HG02970 (cell line): Measurements from ENCODE around the gene RGPD6.
A peak's percentile ranks its signal among the peaks of the same experiment; 100 is the strongest.
"Not testable (repeated sequence)": the region's sequence is repeated elsewhere in the genome, so short reads cannot be mapped to it uniquely, and the experiment has no call there.

Experiments
- ATAC-seq: cut with Tn5 transposase; IDR thresholded peaks from one replicate; pipeline ENCODE4 v1.9.1; 2021; ENCODE audit warnings: mild to moderate bottlenecking, moderate library complexity, moderate number of reproducible peaks; ENCODE audit not compliant: unreplicated experiment, low FRiP score

RGPD6 gene

DNA sequence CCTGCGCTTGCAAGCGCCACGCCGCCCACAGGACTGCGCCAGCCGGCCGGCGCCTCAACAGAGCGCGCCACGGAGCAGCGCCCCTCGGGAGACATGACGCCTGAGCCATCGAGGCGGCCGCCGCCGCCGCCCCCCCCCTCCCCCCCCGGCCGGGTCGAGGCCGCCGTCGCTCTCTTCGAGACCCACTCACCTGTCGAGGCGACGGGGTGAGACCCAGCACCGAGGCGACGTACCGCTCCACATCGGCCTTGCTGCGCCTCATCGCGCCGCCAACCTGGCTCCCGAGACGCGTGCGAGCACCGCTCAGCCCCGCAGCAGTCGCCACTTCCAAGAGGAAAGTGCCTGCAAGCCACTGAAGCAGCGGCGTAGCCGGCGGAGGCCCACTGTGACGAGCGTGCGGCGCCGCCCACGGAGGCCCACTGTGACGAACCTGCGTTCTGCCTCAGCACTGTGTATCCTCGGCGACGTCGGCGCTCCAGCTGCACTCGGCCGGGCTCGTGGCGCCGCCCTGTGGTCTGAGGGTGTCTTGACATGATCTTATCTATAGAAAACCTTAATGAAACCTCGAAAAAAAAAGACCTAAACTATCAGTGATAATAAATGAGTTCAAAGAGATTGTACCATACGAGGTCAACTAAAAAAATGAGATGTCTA, at the start of gene RGPD6:
TSS of gene RGPD6 (minus strand) at position 460 of the 654 bp plus-strand sequence. CDS start at position 262, 198 bp downstream.
- peak; percentile 99 for ATAC-seq

DNA sequence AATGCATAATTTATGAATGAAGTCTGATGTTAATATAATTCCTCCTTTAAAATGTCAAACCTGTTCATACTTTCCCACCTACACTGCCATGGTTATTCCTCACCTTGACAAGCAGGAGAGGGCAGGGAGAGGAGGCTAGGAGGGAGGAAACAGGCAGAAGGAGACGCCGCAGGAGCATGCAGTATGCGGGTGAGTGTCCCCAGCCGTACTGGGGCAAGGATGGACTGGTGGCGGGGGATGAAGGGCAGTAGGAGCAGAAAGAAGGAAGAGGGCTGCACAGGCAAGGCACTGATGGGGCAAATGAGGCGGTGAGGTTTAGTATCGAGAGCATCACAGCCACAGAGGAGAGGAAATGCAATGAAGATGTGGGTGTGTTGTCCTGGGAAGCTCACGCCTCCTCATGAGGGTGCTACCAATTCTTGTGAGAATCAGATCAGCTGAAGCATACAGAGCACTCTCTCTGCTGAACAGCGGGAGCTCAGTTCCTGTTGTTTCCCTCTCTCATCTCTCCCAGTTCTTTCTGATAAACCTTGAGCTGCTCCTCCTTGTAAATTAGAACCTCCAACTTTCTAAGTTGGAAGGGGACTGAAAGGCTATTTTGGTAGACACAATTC, 42.4 kb upstream of the RGPD6 start:
- not testable (repeated sequence) for ATAC-seq

DNA sequence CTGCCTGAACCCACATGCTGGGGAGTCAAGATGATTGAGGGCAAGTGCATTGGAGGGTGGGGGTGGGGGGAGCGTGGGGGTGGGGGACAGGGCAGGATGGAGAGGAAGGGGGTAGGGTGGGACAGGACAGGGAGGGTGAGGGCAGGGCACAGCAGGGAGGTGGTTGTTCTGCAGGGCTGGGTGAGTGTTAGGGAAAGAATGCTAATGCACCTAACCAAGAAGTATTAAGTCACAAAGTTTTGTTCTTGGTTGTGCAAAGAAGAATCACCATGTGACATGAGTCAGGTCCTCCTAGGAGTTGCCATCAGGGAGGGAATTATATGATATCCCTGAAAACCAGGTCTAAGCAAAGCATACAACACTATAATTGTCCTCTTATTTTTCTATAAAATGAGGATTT, 36.9 kb upstream of the RGPD6 start:
- ATAC-seq = not testable (repeated sequence)

DNA sequence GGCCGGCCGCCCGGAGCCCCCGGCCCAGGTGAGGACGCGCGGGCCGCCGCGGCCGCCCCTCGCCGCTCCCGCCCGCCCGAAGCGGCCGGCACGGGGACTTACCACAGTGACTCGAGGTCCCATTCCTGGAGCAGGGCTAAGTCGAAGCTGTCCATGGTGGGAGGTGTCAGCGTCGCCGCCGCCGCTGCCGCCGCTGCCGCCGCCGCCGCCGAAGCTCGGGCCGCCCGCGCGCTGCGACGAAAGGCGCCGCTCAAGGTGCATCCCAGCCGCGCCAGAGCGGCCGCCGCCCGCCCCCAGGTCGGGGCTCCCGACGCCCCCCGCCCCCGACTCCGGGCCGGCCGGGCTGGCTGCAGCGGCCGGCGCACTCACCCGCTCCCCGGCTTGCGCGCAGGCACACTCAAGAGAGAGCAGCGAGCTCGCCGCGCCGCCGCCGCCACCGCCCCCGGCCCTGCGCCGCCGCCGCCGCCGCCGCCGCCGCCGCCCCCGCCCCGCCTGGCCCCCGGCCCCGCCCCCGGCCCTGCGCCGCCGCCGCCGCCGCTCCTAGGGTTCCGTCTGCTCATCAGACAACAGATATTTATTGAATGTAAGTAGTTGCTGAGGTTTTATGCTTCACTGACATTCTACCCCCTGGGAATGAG, 33.7 kb upstream of the RGPD6 start:
- not testable (repeated sequence) for ATAC-seq

DNA sequence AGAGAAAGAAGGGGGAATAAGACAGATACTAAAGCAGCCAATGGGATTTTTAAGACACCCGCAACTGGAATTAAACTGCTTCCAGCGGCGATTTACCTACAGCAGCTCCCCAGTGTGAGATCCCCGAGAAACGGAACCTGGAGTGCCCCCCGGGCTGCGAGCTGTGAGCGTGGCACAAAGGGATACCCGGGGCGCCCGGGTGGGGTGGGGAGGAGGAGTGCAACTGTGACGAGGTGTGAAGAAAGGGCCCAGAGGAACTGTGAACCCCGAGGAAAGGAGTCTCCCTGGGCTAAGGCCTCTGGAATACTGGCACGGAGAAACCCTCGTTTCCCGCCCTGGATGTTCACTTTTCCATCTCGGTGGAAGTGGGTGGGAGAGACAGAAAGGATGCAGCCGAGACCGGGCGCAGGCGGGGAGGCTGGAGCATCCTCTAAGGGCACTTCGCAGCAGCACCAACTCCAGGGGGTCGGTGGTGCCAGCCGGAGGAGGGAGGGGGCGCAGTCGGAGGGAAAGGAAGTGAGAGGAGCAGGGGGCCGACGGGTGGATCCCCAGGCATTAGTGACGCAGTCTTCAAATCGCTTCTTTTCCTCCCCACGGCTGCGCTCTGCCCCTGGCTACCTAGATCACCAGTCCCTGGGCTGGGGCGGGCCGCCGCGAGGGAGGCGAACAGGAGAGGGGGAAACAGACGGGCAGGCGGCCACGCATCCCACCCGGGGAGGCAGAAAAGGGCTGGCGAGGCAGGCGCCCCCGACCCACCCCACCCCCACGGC, 33.0 kb upstream of the RGPD6 start:
- not testable (repeated sequence) for ATAC-seq

DNA sequence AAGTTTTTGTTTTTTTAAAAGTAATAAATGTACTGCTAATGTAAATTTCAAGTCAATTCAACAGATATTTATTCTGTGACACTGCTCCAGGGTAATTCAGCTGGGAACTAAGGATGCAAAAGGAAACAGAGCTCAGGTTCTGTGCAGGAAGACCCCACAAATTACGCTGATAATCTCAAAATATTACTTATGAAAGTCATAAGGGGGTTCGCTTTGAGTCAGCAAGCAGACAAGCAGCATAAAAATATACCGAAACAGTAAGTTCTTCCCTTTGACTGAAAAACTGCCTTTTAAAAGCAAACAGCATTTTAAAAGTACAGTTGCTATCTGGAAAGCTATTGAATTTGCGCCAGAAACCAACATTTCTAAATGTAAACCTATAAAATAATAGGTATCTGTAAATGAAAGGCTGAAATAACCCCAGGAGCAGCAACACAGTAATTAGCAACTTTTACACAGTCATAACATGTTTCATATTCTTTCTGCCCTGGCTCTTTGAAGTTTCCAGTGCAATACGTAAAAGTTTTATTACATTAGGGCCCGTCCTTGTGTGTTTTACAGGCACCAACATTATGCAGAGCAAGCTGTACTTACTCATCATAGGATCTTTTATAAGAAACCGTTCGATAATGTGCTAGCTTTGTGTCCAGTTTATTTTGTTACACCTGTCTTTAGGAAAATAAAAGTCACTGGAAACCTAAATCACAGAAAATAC, 31.9 kb upstream of the RGPD6 start:
- ATAC-seq = not testable (repeated sequence)

DNA sequence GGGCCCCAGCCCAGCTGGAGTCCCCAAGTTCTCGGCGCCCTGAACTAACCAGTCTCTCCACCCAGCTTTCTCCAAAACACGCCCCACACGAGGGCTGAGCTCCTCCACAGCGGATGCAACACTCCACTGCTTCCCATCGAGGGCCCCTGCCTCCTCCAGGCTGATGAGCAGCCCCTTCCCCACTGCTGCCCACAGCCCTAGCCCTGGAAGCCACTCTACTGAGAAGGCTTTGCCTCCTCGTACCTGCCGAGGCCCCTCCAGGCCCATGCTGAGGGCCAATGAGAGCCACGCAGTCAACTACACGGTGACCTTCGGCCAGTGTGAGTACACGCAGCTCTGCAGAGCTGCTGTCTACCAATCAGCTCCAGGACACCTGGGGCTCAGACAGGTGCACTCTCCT, 28.0 kb upstream of the RGPD6 start:
- not testable (repeated sequence) for ATAC-seq

DNA sequence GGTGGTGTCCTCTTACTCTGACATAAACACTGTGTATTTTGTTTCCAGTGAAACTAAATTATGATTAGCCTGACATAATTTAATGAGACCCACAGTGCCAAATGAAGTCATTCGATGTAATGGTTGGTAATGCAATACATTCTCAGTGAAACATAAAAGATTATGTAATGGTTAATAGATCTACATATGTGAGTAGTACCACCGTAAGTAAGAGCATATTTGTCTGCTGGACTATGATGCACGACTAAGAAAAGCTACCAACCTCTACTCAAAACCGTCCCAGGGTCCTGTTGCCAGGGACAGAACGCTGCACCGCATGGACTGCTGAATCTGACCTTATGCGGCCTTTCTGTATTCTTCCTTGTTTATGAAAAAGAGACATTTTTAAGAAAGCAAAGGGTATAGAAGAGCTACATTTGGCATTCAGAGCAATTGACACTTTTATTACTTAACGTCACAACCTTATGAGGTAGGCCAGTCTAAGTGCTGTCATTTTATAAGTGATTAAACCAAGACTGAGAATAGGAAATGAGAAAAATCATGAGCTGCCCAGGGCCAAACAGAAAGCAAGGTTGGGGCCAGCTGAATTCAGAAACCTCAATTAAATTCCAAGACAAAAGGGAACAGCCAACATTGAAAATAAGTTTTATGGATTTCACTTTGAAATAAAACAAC, 27.0 kb upstream of the RGPD6 start:
- ATAC-seq = not testable (repeated sequence)

DNA sequence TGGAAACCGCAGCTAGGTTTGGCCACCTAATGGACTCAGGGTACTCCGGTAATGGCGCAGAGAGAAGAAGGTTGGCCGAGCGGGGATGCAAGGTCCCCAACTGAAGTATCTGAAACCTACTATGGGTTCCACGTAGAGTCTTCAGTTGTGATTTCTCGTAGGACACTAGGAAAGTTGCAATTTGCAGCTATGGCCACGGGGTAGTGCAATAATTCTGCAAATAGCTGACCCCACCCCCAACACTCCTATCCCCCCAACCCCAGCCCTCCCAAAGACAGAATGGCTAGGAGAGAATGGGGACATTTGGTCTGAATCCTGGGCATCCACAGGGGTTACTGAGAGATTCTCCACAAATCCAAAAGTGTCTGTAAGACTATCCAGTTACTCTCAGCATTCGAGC, 25.1 kb upstream of the RGPD6 start:
- not testable (repeated sequence) for ATAC-seq

DNA sequence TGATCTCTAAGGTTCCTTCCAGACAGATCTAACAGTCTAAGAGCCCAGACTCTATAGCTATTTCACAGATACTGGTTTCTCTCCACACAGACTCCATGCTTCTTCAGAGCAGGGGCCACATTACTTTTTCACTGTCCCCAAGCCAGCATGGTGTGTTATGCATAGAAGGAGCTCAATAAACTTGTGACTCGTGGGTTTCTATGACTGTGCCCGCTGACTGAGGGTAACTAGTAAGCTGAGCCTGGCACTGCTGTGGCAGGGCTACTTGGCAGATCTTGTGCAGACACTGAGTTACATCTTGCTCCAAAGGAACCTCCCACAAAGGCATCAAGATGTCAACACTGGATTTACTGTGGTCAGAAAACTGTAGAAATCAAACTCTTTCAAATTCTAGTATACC, 15.0 kb upstream of the RGPD6 start:
- not testable (repeated sequence) for ATAC-seq

DNA sequence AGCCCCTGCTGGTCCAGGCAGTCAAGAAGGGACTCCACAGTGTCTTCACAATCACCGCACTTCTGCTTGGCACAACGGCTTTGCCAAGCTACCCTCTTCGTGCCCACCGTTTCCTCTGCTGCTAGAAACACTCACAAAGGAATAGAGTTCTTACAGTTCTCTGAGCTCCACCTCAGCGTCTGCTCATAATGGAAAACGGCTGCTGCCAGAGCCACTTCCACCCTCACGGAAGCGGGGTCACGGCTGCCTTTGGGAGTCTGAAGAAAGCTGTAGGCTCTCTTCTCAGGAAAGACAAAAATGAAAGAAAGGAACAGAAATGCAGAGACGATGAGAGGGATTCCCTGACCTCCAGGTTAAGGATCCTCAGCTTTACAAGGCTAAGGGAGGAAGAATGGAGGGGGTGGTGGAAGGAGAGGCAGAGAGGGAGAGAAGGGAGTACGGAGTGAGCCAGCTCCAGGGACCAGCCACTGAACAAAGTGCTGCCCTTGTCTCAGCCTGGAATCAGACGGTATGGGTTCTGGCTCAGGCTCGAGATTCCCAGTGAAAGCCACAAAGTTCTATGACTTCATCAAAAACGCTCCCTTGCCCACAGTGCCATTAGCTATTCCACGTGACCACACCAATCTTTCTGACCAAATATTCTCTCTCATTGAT, 12.8 kb upstream of the RGPD6 start:
- not testable (repeated sequence) for ATAC-seq

DNA sequence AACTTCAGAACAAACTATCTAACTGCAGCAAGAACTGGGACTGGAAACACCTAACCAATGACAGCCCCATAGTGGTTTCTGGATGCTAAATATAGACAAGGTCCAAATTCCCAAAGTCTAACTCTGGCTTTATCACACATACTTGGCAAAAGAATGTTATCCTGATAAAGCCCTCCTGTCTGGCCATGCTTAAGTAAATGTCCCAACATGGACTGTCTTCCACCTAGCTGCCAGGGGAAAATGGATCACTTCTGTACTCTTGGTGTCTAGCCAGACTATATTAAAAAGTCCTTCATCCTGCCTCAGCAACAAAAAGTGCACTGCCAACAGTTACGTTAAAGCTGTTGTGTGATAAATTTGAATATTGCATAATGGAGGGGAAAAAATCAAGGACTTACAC, 11.5 kb upstream of the RGPD6 start:
- ATAC-seq = not testable (repeated sequence)

DNA sequence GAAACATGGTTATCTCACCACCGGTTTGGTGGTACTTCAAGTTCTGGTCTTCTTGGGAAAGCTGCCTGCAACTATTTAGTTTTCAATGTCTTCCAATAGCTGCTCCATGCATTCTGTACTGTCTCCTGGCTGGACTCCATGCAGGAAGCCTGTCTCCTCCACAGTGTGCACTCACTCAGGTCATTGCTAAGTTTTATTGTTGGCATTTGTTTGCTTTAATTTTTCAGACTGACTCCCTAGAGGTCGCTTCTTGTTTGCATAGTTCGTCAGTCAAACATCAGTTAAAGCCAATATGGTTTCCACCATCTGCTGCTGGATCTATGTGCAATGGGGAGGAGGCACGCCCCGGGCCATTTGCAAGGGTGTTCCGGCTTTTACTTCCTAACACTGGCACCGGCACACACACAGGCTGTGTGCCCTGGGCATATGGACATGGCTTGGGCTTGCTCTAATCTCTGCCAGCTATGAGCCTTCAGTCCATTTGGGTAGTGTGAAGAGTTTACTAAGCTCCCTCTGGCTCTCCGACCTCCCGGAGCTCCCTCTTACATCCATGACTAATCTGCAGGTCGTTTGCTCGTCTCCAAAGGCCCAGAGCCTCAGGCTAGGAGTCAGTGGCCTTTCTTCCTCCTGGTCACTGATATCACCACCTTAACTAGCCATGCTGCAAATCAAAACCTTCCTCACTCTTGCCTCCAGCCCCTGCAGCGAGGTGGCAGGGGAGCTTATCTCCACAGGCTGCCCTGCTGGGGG, 2.4 kb upstream of the RGPD6 start:
- ATAC-seq = not testable (repeated sequence)

DNA sequence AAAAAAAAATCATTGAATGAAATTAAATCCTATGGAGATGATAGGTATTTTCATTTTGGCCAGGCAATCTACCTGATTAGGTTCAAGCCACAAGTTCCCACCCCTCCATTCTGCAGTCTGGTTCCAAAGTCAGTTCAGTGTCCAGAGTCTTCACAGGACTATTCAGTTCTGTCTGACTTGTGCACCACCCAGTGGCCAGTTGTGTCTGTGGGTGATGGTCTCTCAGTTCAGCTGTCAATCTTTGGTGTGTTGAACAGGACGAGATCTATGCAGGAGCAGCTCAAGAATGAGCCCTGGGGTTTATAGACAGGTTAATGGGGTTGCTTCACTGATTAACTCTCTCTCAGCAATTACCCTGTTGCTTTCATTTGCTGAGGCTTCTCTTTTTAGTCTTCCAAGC, 1.4 kb upstream of the RGPD6 start:
- ATAC-seq = not testable (repeated sequence)

DNA sequence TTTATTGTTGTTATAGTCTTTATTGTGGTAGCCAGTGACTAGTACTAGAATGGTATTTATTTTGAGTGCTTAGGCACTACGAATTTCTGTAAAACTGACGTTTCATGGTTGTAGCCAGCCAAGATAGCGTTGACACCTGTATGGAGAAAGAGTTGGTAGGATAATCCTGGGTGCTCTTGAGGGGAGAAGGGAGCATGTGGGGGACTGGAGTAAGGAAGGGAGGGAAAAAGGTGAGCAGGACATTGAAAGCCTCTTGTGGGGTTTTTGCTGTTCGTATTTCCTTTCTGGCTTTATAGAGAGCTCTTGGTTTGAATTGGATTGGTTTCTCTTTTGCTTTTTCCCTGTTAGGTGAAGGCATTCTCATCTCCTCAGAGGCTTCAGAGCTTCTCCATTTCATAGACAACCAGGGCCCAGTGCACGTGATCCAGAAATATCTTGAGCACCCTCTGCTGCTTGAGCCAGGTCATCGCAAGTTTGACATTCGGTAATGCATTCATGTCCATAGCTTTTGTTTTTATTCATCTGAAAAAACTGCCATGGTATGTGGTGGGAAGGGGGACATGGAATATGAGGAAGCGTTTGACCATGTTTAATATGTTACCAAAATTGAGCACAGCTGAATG, 77.2 kb downstream of the RGPD6 start:
- ATAC-seq = not testable (repeated sequence)

DNA sequence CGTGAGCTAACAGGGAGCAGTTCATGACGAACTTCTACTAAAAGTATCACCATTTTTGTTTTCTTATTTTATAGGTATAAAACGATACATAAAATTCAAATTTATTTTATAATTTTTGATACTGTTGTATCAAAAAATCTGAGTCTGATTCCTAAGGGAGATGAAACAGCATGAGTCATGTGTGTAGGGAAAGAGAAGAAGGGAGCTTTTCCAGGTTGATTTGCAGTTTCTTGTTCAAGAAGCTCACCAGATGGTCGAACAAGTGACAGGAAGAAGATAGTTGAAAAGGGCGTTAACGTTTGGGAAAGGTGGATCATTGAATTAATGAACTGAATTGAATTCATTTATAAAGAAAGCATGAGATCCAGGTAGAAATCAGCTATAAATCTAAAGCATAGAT, 81.0 kb downstream of the RGPD6 start:
- not testable (repeated sequence) for ATAC-seq

DNA sequence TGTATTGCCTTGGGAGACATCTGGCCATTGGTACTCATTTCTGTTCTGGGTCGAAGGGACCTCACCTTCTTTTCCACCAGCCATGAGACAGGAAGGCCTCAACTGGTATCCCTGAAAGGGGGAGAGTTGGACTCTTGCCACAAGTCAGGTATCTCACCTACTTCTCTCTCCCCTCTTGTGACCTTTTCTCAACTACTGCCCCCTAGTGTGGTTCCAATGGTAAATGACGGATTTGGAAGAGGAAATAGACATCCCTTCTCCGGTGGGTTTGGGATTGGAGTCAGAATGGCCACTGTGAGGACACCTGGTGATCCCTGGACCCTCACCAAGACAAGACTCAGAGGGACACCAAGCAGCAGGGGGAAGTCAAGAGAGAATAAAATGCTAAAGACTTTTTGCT, 82.5 kb downstream of the RGPD6 start:
- ATAC-seq = not testable (repeated sequence)

DNA sequence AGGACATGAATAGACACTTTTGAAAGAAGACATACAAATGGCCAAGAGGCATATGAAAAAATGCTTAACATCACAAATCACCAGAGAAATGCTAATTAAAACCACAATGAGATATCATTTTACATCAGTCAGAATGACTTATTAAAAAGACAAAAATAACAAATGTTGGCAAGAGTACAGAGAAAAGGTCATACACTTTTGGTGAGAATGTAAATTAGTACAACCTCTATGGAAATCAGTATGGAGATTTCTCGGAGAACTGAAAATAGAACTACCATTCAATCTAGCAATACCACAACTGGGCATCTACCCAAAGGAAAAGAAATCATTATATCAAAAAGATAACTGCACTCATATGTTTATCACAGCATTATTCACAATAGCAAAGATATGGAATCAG, 88.0 kb downstream of the RGPD6 start:
- ATAC-seq = not testable (repeated sequence)
